Neural cell (in vitro differentiated cells): Measurements from ENCODE around the gene EFEMP1.

Experiments
- EP300 ChIP-seq: fragments of 450-650 bp; conservative IDR thresholded peaks from 2 replicates; pipeline ENCODE4 v1.6.1; 2014; ENCODE audit warnings: antibody characterized with exemption, mild to moderate bottlenecking, moderate library complexity; ENCODE audit not compliant: poor library complexity, severe bottlenecking
- MXI1 ChIP-seq: fragments of 450-650 bp; conservative IDR thresholded peaks from 2 replicates; pipeline ENCODE4 v1.6.1; 2014; ENCODE audit warnings: antibody characterized with exemption, mild to moderate bottlenecking; ENCODE audit not compliant: poor library complexity, severe bottlenecking
- POLR2AphosphoS5 ChIP-seq: IDR thresholded peaks from 2 replicates; pipeline ENCODE4 v1.6.1; 2012
- TF ChIP-seq, protein P1 (sequence below): fragments of 450-650 bp; IDR thresholded peaks from 2 replicates; pipeline ENCODE4 v1.5.1; 2014; ENCODE audit warnings: antibody characterized with exemption, mild to moderate bottlenecking, moderate library complexity; ENCODE audit not compliant: poor library complexity, severe bottlenecking
- TF ChIP-seq, protein P2 (sequence below): IDR thresholded peaks from 2 replicates; pipeline ENCODE4 v1.6.1; 2012; ENCODE audit warnings: borderline replicate concordance

GRCh38 chr2:55901941-55902340 is 21.6 kb downstream of the EFEMP1 start:
- no peak for TF ChIP-seq EP300
- TF ChIP-seq, protein P1, sequence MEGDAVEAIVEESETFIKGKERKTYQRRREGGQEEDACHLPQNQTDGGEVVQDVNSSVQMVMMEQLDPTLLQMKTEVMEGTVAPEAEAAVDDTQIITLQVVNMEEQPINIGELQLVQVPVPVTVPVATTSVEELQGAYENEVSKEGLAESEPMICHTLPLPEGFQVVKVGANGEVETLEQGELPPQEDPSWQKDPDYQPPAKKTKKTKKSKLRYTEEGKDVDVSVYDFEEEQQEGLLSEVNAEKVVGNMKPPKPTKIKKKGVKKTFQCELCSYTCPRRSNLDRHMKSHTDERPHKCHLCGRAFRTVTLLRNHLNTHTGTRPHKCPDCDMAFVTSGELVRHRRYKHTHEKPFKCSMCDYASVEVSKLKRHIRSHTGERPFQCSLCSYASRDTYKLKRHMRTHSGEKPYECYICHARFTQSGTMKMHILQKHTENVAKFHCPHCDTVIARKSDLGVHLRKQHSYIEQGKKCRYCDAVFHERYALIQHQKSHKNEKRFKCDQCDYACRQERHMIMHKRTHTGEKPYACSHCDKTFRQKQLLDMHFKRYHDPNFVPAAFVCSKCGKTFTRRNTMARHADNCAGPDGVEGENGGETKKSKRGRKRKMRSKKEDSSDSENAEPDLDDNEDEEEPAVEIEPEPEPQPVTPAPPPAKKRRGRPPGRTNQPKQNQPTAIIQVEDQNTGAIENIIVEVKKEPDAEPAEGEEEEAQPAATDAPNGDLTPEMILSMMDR, result no peak
- no peak for TF ChIP-seq POLR2AphosphoS5
- no peak for TF ChIP-seq MXI1
- TF ChIP-seq, protein P2, sequence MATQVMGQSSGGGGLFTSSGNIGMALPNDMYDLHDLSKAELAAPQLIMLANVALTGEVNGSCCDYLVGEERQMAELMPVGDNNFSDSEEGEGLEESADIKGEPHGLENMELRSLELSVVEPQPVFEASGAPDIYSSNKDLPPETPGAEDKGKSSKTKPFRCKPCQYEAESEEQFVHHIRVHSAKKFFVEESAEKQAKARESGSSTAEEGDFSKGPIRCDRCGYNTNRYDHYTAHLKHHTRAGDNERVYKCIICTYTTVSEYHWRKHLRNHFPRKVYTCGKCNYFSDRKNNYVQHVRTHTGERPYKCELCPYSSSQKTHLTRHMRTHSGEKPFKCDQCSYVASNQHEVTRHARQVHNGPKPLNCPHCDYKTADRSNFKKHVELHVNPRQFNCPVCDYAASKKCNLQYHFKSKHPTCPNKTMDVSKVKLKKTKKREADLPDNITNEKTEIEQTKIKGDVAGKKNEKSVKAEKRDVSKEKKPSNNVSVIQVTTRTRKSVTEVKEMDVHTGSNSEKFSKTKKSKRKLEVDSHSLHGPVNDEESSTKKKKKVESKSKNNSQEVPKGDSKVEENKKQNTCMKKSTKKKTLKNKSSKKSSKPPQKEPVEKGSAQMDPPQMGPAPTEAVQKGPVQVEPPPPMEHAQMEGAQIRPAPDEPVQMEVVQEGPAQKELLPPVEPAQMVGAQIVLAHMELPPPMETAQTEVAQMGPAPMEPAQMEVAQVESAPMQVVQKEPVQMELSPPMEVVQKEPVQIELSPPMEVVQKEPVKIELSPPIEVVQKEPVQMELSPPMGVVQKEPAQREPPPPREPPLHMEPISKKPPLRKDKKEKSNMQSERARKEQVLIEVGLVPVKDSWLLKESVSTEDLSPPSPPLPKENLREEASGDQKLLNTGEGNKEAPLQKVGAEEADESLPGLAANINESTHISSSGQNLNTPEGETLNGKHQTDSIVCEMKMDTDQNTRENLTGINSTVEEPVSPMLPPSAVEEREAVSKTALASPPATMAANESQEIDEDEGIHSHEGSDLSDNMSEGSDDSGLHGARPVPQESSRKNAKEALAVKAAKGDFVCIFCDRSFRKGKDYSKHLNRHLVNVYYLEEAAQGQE, result no peak
